Thyroid gland (tissue), 4 donors: ENCODE data around the gene DLGAP1. TPM values are rescaled to one million over a fixed set of nuclear protein-coding genes. Genes with fewer than 3 reads are reported as not detected.

Experiments used
- DNase-seq, 2 donors: peaks; one replicate each; pipeline ENCODE4 v3.0.0-alpha.2; 2019
- H3K27ac ChIP-seq, 3 donors: fragments of 200-600 bp; sonication (generic); 1 replicate in 2 of 3; 2 replicates in 1 of 3; pipeline ENCODE4 v1.5.1; 2016 to 2019; ENCODE audit warnings: mild to moderate bottlenecking in 1 of 3, moderate library complexity in 1 of 3
- H3K27me3 ChIP-seq: fragments of 200-600 bp; sonication (generic); one replicate; pipeline ENCODE4 v1.5.1; 2019
- H3K36me3 ChIP-seq, 2 donors: fragments of 200-600 bp; sonication (generic); one replicate each; pipeline ENCODE4 v1.5.1; 2016 to 2019
- H3K4me1 ChIP-seq, 2 donors: fragments of 200-600 bp; sonication (generic); one replicate each; pipeline ENCODE4 v1.5.1; 2017 to 2019
- H3K4me3 ChIP-seq, 3 donors: fragments of 200-600 bp; sonication (generic); replicated peaks in 1 of 3; 1 replicate in 2 of 3; 2 replicates in 1 of 3; pipeline ENCODE4 v1.5.1; 2016; ENCODE audit warnings: mild to moderate bottlenecking in 1 of 3
- H3K9me3 ChIP-seq: fragments of 200-600 bp; sonication (generic); one replicate; pipeline ENCODE4 v1.5.1; 2017
- POLR2A ChIP-seq, 2 donors: fragments of 450-650 bp; IDR thresholded peaks; one replicate each; pipeline ENCODE4 v1.6.1; 2017; ENCODE audit warnings: antibody characterized with exemption in 2 of 2, mild to moderate bottlenecking in 2 of 2, moderate library complexity in 1 of 2
- WGBS, 2 donors: methylation state at CpG; one replicate each; pipeline ENCODE4 v1.1.5; 2017; 5-methylcytosine and 5-hydroxymethylcytosine counted together
- intact Hi-C: fragments of 100-400 bp; cut with DNase I; formaldehyde crosslinking; loops from one replicate; pipeline ENCODE4 v1.15.1; 2023
- total RNA-seq, 4 donors: library from RNA; depleted of rRNA; stranded (reverse); fragments of >200 nt; gene quantifications; one replicate each; pipeline ENCODE4 v1.2.3, GENCODE V29; 2016
- TF ChIP-seq, protein P1 (sequence below), 6 experiments: fragments of 200-600 bp in 3 of 6; fragments of 450-650 bp in 3 of 6; sonication (generic) in 3 of 6; IDR thresholded peaks; one replicate each; pipeline ENCODE4 v1.5.1; 2016 to 2019; ENCODE audit warnings: antibody characterized with exemption in 6 of 6, mild to moderate bottlenecking in 2 of 6, inconsistent platforms in 1 of 6, moderate library complexity in 1 of 6

The DLGAP1 gene
- total RNA-seq, 4 donors from 2014 or later, result 0.25 to 2.7 (median 0.77) TPM

- no peak for DNase-seq
- no peak overlapping the region for H3K4me3 ChIP-seq
- TF ChIP-seq POLR2A (IDR thresholded peaks at IDR 0.05), result no peak
- TF ChIP-seq, protein P1, sequence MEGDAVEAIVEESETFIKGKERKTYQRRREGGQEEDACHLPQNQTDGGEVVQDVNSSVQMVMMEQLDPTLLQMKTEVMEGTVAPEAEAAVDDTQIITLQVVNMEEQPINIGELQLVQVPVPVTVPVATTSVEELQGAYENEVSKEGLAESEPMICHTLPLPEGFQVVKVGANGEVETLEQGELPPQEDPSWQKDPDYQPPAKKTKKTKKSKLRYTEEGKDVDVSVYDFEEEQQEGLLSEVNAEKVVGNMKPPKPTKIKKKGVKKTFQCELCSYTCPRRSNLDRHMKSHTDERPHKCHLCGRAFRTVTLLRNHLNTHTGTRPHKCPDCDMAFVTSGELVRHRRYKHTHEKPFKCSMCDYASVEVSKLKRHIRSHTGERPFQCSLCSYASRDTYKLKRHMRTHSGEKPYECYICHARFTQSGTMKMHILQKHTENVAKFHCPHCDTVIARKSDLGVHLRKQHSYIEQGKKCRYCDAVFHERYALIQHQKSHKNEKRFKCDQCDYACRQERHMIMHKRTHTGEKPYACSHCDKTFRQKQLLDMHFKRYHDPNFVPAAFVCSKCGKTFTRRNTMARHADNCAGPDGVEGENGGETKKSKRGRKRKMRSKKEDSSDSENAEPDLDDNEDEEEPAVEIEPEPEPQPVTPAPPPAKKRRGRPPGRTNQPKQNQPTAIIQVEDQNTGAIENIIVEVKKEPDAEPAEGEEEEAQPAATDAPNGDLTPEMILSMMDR (IDR thresholded peaks at IDR 0.05), result no peak
- H3K27ac ChIP-seq, result no peak overlapping the region
- H3K27me3 ChIP-seq, result no peaks in the 10 kb centered on the region
- intact Hi-C loops, result no loop called here
- no peaks in the 10 kb centered on the region for H3K4me1 ChIP-seq
- H3K36me3 ChIP-seq, result no peaks in the 10 kb centered on the region
- 85 to 87% methylated on average over 2 of the region's 2 CpGs for WGBS, 2 donors
- no peaks in the 10 kb centered on the region for H3K9me3 ChIP-seq
Measured at GRCh38 chr18:3842844-3843243, 612.3 kb downstream of the DLGAP1 start.

- TF ChIP-seq, protein P1 (IDR thresholded peaks at IDR 0.05), result no peak
- no peak for TF ChIP-seq POLR2A (IDR thresholded peaks at IDR 0.05)
- DNase-seq, result no peak
- H3K27me3 ChIP-seq, result no peaks in the 10 kb centered on the region
- no peaks in the 10 kb centered on the region for H3K36me3 ChIP-seq
- H3K4me3 ChIP-seq, result no peak overlapping the region
- no peaks in the 10 kb centered on the region for H3K4me1 ChIP-seq
- H3K27ac ChIP-seq, result no peak overlapping the region
- intact Hi-C loops, result no loop called here
- no peaks in the 10 kb centered on the region for H3K9me3 ChIP-seq
- WGBS, 2 donors, result 60 to 66% methylated on average over 3 of the region's 3 CpGs
Measured at GRCh38 chr18:3840766-3841165, 614.3 kb downstream of the DLGAP1 start.

DNA sequence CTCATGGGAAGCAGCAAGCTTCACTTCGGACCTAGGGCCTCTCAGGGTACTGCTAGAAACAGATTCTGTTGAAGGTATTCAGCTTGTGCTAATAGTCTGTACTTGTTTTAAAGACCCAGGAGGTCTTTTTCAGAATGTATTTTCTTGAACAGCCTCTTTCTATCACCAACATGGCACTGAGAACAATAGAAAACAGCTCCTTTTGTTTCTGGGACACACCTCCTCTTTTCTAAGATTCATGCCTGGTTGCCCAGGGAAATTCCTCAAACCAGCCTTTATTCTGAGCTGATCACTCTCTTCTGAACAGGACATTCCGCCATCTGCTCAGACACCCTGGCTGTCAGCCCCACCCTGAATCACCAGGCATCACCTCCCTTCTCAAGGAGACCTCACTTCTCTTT, 615.5 kb downstream of the DLGAP1 start:
- no peak overlapping the region for H3K27ac ChIP-seq
- intact Hi-C loops, result no loop called here
- H3K27me3 ChIP-seq, result no peaks in the 10 kb centered on the region
- 61 to 79% methylated on average over 2 of the region's 2 CpGs for WGBS, 2 donors
- TF ChIP-seq, protein P1 (IDR thresholded peaks at IDR 0.05), result no peak
- TF ChIP-seq POLR2A (IDR thresholded peaks at IDR 0.05), result no peak
- no peaks in the 10 kb centered on the region for H3K4me1 ChIP-seq
- no peak for DNase-seq
- no peaks in the 10 kb centered on the region for H3K36me3 ChIP-seq
- no peaks in the 10 kb centered on the region for H3K9me3 ChIP-seq
- no peak overlapping the region for H3K4me3 ChIP-seq

DNA sequence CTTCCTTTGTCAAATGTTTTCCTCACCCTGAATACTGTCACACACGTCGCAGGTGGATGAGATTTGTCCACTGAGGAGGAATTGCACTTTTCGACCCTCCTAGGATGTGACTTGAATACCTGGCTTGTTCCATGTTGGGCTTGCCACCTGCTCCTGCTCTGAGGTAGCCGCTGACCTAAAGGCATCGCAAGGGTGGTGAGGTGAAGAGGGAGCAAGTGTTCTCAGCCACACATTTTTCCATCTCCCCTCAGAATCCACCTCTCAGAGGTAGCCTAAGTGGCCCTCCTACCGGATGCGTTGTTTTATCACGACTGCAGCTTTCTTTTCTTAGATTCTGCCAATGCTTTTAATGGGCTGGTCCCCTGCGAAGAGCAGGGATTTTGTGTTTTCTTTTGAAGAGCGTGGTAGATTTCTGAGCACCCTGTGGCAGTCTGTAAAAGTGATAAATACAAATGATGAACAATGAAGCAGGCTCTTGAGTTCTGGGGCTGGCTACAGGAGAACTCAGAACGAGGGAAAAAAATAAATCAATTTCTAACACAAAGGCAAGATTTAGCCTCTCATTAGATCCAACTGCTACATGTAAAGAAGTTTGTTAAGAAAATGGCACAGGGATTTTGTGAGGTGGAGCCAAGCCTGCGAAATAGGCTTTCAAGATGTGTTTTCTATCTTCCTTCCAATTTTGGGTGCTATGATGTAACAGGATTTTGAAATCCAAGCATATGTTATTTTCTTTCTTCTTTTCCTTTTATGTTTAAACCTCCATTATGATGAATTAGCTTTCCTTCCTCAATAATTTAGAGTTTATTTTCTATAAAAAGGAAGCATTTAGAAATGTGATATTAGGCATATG, 618.4 kb downstream of the DLGAP1 start:
- Histone ChIP-seq H3K27me3 (no peaks in the 10 kb centered on the region), H3K4me1 (no peaks in the 10 kb centered on the region), H3K27ac (no peak overlapping the region), H3K36me3 (no peaks in the 10 kb centered on the region), H3K9me3 (no peaks in the 10 kb centered on the region), H3K4me3 (no peak overlapping the region)
- intact Hi-C loops, result no loop called here
- 37 to 42% methylated on average over 12 of the region's 12 CpGs for WGBS, 2 donors
- TF ChIP-seq POLR2A (IDR thresholded peaks at IDR 0.05), result no peak
- TF ChIP-seq, protein P1 (IDR thresholded peaks at IDR 0.05), result no peak
- no peak for DNase-seq

GRCh38 chr18:3832025-3832638, 623.0 kb downstream of the DLGAP1 start:
- Histone ChIP-seq H3K36me3 (no peaks in the 10 kb centered on the region), H3K9me3 (no peaks in the 10 kb centered on the region), H3K4me1 (no peaks in the 10 kb centered on the region), H3K27me3 (no peaks in the 10 kb centered on the region), H3K4me3 (no peak overlapping the region), H3K27ac (no peak overlapping the region)
- intact Hi-C loops, result no loop called here
- no peak for DNase-seq
- TF ChIP-seq POLR2A (IDR thresholded peaks at IDR 0.05), result no peak
- TF ChIP-seq, protein P1 (IDR thresholded peaks at IDR 0.05), result no peak
- WGBS, 2 donors, result 45 to 46% methylated on average over 6 of the region's 6 CpGs
